Medulla oblongata (tissue), 1 donor: Measurements from ENCODE around the gene SCYGR1.
"Not testable (repeated sequence)": the region's sequence is repeated elsewhere in the genome, so short reads cannot be mapped to it uniquely, and the experiment has no call there.

Source experiments
- DNase-seq: peaks from one replicate; pipeline ENCODE4 v3.0.0-alpha.2; 2015; ENCODE audit errors: extremely low spot score

Gene SCYGR1

GRCh38 chr2:227402959-227403358 is 15.2 kb upstream of the SCYGR1 start:
- no peak for DNase-seq

GRCh38 chr2:227402321-227402720 is 14.6 kb upstream of the SCYGR1 start:
- no peak for DNase-seq

- DNase-seq = no peak
Measured at GRCh38 chr2:227401550-227401949, 13.8 kb upstream of the SCYGR1 start.

- no peak for DNase-seq
Measured at GRCh38 chr2:227398684-227399670, 11.2 kb upstream of the SCYGR1 start.

- DNase-seq = no peak
Measured at GRCh38 chr2:227397562-227397961, 9.8 kb upstream of the SCYGR1 start.

GRCh38 chr2:227395556-227395955 is 7.8 kb upstream of the SCYGR1 start:
- DNase-seq = no peak

- DNase-seq = no peak
Measured at GRCh38 chr2:227394401-227394800, 6.7 kb upstream of the SCYGR1 start.

GRCh38 chr2:227390468-227391256 is 2.9 kb upstream of the SCYGR1 start:
- no peak for DNase-seq

- DNase-seq = no peak
Measured at GRCh38 chr2:227389661-227390060, 1.9 kb upstream of the SCYGR1 start.

GRCh38 chr2:227389231-227389630 is 1.5 kb upstream of the SCYGR1 start:
- no peak for DNase-seq

- no peak for DNase-seq
Measured at GRCh38 chr2:227388537-227389011, 825 bp upstream of the SCYGR1 start.

- DNase-seq = no peak
Measured at GRCh38 chr2:227386630-227387029, 1.1 kb downstream of the SCYGR1 start.

- no peak for DNase-seq
Measured at GRCh38 chr2:227383686-227384085, 4.1 kb downstream of the SCYGR1 start.

GRCh38 chr2:227382241-227382835 is 5.4 kb downstream of the SCYGR1 start:
- not testable (repeated sequence) for DNase-seq

- no peak for DNase-seq
Measured at GRCh38 chr2:227379095-227379494, 8.7 kb downstream of the SCYGR1 start, which contains the start of gene TM4SF20. TSS of gene TM4SF20 (minus strand) at chr2:227379306. CDS start at chr2:227379268, 38 bp downstream.

GRCh38 chr2:227378371-227378782 is 9.4 kb downstream of the SCYGR1 start:
- DNase-seq = no peak

GRCh38 chr2:227377467-227378351 is 10.0 kb downstream of the SCYGR1 start:
- DNase-seq = no peak

GRCh38 chr2:227376656-227377396 is 10.9 kb downstream of the SCYGR1 start:
- DNase-seq = no peak

- DNase-seq = no peak
Measured at GRCh38 chr2:227374158-227374557, 13.6 kb downstream of the SCYGR1 start.

- DNase-seq = no peak
Measured at GRCh38 chr2:227373389-227373788, 14.4 kb downstream of the SCYGR1 start.
